Muscle of arm (tissue), 12 donors: ENCODE measurements around the gene GSE1. TPM values are rescaled to one million over a fixed set of nuclear protein-coding genes. Genes with fewer than 3 reads are reported as not detected.

Source experiments
- DNase-seq: peaks from one replicate; pipeline ENCODE4 v3.0.0-alpha.2; 2013
- polyA plus RNA-seq, 12 donors: library from polyadenylated mRNA; unstranded; fragments of 120-200 nt; gene quantifications; one replicate each; pipeline ENCODE4 v1.2.1, GENCODE V29; 2013; ENCODE audit not compliant: insufficient read length in 12 of 12

GSE1 gene
- polyA plus RNA-seq, 12 donors: 35.4 to 106 (median 53.9) TPM; not detected in 1

DNA sequence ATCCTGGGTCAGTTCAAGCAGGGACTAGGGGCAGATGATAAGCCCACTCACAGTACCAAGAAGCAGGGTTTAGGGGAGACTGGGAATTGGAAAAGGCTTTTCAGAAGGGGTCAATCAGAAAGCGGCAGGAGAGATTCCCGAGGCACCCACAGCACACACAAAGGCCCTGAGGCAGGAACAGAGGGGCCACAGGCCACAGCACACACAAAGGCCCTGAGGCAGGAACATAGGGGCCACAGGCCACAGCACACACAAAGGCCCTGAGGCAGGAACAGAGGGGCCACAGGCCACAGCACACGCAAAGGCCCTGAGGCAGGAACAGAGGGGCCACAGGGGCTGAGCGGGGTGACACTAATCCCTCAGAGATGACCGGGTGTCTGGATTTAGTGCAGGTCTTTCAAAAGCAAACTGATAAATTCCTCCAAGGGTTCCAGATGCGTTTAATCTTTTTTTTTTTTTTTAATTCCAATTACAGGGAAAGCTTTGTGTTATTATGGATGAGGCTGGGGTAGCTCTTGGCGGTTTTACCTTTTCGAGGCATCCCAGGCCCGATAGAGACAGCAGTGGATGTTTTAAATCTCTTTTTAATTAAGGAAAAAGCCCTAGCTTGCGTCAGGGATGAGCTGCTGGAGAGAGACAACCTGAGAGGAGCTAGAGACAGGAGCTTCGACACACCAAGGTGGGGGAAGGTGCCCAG, 106.6 kb downstream of the GSE1 start:
- DNase-seq: no peak

DNA sequence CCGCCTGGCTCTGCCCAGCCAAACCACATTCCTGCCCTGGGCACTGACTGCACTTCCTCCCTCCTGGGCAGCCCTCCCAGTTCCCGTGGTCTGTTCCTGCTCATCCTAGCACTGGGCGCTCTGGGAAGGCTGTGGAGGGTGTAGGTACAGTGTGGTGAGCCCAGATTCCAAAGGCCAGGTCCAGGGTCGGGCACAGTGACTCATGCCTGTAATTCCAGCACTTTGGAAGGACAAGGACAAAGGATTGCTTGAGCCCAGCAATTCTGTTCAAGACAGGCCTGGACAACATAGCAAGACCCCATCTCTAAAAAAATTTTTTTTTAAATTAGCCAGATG, 107.1 kb downstream of the GSE1 start:
- DNase-seq: no peak

DNA sequence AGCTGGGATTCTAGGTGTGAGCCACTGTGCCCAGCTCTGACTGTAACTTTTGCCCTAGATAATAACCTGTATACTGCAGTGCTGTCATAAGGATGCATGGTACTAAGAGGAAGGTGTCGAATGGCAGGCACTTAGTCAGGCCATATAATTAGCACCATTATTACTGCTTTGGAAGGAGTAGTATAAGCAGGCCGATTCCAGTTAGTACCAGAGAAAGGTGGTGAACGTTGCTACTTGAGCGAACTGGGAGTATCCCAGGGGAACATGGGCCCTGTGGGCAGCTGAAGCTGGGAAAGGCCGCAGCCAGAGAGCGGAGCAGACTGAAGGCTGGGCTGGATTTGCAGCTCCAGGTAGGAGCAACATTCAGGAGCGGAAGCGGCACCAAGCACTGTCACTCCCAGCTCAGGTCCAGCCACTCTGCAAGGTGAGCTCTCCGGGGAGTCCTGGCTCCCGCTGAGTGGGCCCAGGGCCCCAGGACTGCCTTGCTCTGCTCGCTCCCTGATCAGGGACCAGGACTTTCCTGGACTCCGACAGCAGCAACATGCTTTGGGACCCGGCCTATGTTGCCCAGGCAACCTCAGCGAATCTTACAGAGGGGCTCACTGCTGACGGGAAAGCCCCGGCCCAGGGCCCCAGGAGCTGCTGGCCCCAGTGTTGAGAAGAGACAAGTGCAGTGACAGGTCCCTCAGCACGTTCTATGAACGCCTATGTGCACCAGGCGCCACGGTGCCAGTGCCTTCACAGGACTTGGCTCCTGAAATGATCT, 109.2 kb downstream of the GSE1 start:
- DNase-seq: no peak

DNA sequence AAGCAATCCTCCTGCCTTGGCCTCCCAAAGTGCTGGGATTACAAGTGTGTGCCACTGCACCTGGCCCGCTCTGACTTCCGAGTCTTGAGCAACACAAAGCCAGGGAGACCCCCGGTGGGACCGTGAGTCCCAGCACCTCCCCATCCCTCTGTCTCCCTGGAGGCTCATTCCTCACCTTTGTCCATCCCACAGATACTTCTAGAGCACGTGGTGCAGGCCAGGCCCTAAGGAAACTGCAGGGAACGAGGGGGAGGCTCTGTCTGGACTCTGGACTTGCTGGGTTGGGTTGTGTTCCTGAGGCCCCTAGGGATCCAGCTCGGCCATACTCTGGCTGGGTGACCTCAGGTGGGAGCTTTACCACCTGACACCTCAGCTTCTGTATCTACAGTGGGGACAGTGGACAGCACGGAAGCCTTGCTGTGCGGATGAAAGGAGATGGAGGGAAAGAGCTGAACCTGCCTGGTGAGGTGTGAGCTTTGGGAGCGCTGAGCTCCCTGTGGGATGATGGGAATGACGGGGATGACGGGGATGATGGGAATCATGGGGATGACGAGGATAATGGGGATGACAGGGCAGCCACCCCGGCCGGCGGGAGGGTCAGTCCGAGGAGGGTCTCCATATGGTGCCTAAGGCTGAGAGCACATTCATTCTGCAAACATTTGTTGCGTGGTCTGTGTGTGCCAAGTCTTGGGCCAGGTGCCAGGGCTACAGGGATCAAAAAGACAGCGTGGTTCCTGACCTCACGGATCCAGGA, 111.2 kb downstream of the GSE1 start:
- no peak for DNase-seq

DNA sequence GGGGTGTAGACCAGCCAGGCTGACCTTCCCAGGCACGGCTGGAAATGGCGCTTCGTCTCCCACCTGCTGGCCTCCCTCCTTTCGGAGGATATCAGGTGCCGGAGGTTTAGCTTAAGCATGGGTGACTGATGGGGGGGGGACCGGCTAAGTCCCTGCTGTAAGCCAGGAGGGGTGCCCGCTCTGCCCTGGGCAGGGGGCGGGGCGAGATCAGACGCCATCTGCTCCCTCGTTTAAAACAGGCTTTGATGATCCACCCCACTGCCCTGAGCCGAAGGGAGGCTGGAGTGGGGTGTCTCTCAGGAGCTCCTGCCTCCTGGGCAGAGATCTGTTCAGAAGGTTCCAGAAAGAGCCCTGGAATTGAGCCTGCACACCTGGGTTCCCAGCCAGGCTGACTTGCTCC, 111.8 kb downstream of the GSE1 start:
- no peak for DNase-seq

Other genes starting within 250 kb of the GSE1 start
- 10 to 100 TPM in 8 of 12 donors, 1 to 10 TPM in 3, not detected in 1; 6.4 to 16.5 (median 10.6) TPM for gene GINS2, start 75.6 kb downstream of the GSE1 start, polyA plus RNA-seq
- gene C16orf74, start 137.8 kb downstream of the GSE1 start, polyA plus RNA-seq: 10 to 100 TPM in 1 of 12 donors, 1 to 10 TPM in 4, under 1 TPM in 5, not detected in 2; 0.48 to 10.1 (median 1.1) TPM
- 10 to 100 TPM in 11 of 12 donors, not detected in 1; 15.3 to 31.5 (median 18.9) TPM for gene EMC8, start 186.2 kb downstream of the GSE1 start, polyA plus RNA-seq
- 100 to 1,000 TPM in 11 of 12 donors, not detected in 1; 296 to 370 (median 354) TPM for gene COX4I1, start 186.4 kb downstream of the GSE1 start, polyA plus RNA-seq